Measurements from ENCODE around the gene SYTL3. TPM values are rescaled to one million over a fixed set of nuclear protein-coding genes. Genes with fewer than 3 reads are reported as not detected.

SYTL3 gene
- total RNA-seq, 2 donors from 2014 or later, result 4.2 to 5.6 TPM

DNA sequence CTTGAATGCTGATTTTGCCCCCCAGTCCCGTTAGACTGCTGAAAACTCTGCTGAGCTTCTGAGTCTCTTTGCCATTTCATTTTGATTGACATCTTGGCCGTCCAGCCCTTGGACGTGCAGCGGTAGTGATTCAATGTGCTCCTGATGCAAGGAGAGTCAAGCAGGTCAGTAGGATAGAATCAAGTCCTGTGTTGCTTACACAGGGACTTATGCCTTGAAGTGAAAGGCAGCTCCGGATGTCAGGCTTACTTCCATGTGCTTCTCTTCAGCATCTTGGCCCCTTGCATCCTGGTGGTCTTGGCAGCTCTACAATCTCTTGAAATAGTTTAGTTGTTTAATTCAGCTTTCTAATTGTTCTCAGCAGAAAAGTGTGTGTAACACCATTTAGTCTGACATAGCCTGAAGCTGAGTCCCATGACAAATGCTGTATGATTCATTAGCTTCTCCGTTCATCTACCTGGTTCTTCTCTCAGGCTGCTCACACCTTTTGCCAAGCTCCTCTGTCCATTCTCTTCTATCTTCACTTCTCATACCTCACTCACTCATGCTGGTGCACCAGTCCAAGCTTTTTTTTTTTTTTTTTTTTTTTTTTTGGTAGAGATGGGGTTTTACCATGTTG lies 93.3 kb downstream of the SYTL3 start:
- no peak for DNase-seq (ENCODE audit: low spot score)
- H3K36me3 ChIP-seq, result no peaks in the 10 kb centered on the region
- H3K27ac ChIP-seq, result no peak overlapping the region
- TF ChIP-seq, protein P1, sequence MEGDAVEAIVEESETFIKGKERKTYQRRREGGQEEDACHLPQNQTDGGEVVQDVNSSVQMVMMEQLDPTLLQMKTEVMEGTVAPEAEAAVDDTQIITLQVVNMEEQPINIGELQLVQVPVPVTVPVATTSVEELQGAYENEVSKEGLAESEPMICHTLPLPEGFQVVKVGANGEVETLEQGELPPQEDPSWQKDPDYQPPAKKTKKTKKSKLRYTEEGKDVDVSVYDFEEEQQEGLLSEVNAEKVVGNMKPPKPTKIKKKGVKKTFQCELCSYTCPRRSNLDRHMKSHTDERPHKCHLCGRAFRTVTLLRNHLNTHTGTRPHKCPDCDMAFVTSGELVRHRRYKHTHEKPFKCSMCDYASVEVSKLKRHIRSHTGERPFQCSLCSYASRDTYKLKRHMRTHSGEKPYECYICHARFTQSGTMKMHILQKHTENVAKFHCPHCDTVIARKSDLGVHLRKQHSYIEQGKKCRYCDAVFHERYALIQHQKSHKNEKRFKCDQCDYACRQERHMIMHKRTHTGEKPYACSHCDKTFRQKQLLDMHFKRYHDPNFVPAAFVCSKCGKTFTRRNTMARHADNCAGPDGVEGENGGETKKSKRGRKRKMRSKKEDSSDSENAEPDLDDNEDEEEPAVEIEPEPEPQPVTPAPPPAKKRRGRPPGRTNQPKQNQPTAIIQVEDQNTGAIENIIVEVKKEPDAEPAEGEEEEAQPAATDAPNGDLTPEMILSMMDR (IDR thresholded peaks at IDR 0.05), result no peak
- no peaks in the 10 kb centered on the region for H3K4me1 ChIP-seq
- H3K4me3 ChIP-seq, result no peak overlapping the region
- H3K27me3 ChIP-seq, result no peaks in the 10 kb centered on the region
- H3K9me3 ChIP-seq, result peaks cover 0 to 7% of the 10 kb centered on the region in 2 donors

DNA sequence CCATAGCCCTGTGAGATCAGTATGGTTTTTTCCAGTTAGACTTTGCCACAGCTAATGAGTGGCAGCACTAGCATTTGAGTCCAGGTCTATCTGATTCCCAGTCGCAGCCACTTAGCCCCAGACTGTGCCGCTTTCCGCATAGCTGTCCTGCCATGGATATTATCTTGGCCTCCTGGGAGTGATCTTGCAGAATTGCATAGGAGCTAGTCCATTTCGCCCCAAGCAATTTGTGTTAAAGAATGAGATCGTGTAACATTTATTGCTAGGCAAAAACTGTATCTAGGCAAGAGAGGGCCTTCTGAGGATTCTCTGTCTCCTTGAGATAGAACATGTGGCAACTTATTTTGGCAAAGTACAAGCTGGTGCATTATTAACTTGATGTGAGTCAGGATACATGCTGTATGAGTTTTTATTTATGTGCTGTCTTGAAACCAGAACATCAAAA lies 95.2 kb downstream of the SYTL3 start:
- no peaks in the 10 kb centered on the region for H3K4me1 ChIP-seq
- no peaks in the 10 kb centered on the region for H3K9me3 ChIP-seq
- TF ChIP-seq, protein P1 (IDR thresholded peaks at IDR 0.05), result no peak

DNA sequence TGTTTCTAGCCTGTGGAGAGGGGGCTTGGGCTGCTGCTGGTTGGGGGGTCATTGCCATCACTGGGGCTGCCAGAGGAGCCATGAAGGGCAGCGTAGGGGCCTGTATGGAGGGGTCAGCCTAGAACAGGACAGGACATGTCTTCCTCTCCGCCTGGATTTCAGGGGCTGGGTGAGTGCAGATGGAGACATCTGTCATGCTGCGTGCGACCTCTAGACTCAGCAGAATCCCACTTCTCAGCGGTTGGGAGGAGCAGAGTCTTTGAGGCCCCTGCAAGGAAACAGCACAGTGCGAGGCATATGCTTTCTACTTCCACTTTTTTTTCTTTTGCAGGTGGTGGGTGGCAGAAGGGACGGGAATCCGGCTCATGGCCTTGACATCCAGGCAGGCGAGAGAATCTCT lies 101.4 kb downstream of the SYTL3 start:
- H3K36me3 ChIP-seq, result no peaks in the 10 kb centered on the region
- H3K9me3 ChIP-seq, result no peaks in the 10 kb centered on the region
- no peak for DNase-seq (ENCODE audit: low spot score)
- TF ChIP-seq, protein P1 (IDR thresholded peaks at IDR 0.05), result no peak
- no peaks in the 10 kb centered on the region for H3K27me3 ChIP-seq
- no peak overlapping the region for H3K27ac ChIP-seq
- no peak overlapping the region for H3K4me3 ChIP-seq
- peaks cover 0 to 8% of the 10 kb centered on the region in 2 donors for H3K4me1 ChIP-seq

More for the DNA sequence above, 95.2 kb downstream of the SYTL3 start:
- Histone ChIP-seq H3K27me3 (no peaks in the 10 kb centered on the region), H3K36me3 (no peaks in the 10 kb centered on the region), H3K4me3 (no peak overlapping the region), H3K27ac (no peak overlapping the region)
- DNase-seq (ENCODE audit: low spot score), result no peak

DNA sequence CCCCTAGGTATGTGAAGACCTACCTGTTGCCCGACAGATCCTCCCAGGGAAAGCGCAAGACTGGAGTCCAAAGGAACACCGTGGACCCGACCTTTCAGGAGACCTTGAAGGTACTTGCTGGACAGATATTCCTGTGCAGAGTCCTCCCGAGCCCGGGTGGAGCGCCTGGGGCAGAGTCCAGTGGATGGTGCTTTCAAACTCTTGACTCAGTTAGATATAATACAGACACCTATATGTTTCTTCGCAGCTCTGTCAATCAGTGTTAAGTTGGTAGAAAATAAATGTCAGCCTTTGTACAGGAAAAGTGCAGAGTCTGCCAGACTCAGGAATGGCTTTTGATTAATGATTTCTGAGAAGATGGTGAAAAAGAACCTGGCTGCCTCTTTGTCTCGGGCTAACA lies 102.1 kb downstream of the SYTL3 start:
- Histone ChIP-seq H3K4me1 (peaks cover 0 to 8% of the 10 kb centered on the region in 2 donors), H3K27me3 (no peaks in the 10 kb centered on the region), H3K36me3 (no peaks in the 10 kb centered on the region), H3K4me3 (no peak overlapping the region), H3K27ac (no peak overlapping the region), H3K9me3 (no peaks in the 10 kb centered on the region)
- no peak for DNase-seq (ENCODE audit: low spot score)
- TF ChIP-seq, protein P1 (IDR thresholded peaks at IDR 0.05), result no peak

DNA sequence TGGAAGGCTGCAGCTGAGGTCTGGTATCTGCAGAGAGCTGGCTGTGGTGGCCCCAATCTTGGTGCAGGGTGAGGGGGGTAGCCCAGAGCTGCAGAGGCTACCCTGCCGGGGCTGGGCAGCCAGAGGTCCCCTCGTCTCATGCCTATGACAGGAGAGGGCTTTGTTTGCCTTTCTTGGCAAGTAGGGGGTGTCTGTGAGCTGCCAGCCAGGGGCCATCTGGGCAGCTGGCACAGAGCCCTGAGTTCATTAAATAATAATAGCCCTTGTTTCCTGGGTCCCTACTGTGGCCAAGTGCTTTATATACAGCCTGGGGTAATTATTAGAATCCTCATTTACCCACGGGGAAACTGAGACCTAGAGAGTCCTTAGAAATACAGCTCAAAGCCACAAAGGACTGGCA lies 102.8 kb downstream of the SYTL3 start:
- DNase-seq (ENCODE audit: low spot score), result no peak
- Histone ChIP-seq H3K9me3 (no peaks in the 10 kb centered on the region), H3K4me1 (peaks cover 0 to 8% of the 10 kb centered on the region in 2 donors), H3K4me3 (no peak overlapping the region), H3K36me3 (no peaks in the 10 kb centered on the region), H3K27ac (no peak overlapping the region), H3K27me3 (no peaks in the 10 kb centered on the region)
- TF ChIP-seq, protein P1 (IDR thresholded peaks at IDR 0.05), result peak in 1 of 2 donors; percentile 49

DNA sequence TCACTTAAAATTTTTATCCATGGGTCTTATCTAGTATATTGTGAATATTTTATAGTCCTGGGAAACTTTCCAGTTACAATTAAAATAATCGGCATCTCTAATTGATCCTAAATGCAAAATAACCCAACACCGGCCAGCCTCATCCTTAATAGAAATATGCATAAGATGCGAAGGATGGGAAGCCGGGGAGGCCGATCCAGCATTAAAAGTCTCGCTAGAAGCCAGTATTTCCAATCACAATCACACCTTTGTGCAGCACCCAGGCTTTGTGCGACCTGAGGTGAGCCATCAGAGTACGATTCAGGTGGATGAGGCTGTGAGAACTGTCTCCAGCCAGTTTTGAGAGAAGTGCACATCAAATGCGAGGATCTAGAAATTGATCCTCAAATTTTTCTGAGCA lies 104.0 kb downstream of the SYTL3 start:
- no peaks in the 10 kb centered on the region for H3K27me3 ChIP-seq
- peaks cover 0 to 16% of the 10 kb centered on the region in 2 donors for H3K4me1 ChIP-seq
- H3K36me3 ChIP-seq, result no peaks in the 10 kb centered on the region
- TF ChIP-seq, protein P1 (IDR thresholded peaks at IDR 0.05), result no peak
- DNase-seq (ENCODE audit: low spot score), result no peak
- H3K9me3 ChIP-seq, result no peaks in the 10 kb centered on the region
- H3K27ac ChIP-seq, result no peak overlapping the region
- H3K4me3 ChIP-seq, result no peak overlapping the region
